Glomerular visceral epithelial cell (primary cell): Measurements from ENCODE around the gene RNF213.
"Not testable (repeated sequence)": the region's sequence is repeated elsewhere in the genome, so short reads cannot be mapped to it uniquely, and the experiment has no call there.

ENCODE experiments used
- DNase-seq: peaks from one replicate; pipeline ENCODE4 v3.0.0-alpha.2; 2016; ENCODE audit errors: extremely low spot score

The RNF213 gene

DNA sequence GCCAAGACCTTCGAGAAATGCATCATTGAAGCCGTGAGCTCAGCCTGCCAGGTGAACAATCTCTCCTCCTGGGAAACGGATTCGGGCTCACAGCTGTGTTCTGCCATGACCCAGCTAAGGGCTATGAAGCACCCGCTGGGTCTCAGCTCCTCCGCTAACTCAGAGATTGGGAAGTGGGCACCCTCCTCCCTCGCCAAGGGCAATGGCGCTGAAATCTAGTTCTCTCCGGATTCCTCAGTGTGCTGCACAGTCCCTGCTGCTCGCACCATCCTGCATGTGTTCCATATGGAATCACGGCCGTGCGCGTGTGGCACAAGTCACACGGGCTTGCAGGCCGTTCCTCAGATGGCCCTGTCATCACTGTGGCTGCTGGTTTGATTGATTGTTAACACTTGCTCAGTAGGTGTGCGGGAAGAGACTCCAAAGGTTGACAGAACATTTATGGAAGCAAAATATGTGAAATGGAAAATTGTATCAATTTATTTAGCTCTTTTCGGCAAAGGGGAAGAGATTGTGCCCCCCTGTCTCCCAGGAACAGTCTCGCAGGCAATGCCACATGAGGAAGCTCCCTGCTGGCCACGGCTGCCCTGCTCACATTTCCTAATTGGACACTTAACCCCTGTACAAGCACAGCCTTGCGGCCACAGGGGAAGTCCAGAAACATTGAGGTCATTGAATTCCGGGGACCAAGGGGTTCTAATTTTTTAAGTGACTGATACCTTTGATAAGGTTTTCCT, 58.8 kb downstream of the RNF213 start:
- DNase-seq, result no peak

DNA sequence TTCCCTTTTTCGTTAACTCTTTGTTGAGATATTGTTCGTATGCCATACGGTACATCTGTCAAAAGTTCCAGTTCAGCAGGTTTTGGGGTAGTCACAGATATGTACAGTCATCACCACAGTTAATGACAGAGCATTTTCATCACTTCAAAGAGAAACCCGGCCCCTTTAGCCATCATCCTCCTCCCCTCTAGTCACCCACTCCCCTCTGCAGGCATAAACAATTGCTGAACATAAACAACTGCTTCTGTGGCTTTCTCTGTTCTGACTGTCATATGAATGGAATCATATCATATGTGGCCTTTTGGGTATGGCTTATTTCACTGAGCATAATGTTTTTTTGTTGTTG, 59.3 kb downstream of the RNF213 start:
- no peak for DNase-seq

DNA sequence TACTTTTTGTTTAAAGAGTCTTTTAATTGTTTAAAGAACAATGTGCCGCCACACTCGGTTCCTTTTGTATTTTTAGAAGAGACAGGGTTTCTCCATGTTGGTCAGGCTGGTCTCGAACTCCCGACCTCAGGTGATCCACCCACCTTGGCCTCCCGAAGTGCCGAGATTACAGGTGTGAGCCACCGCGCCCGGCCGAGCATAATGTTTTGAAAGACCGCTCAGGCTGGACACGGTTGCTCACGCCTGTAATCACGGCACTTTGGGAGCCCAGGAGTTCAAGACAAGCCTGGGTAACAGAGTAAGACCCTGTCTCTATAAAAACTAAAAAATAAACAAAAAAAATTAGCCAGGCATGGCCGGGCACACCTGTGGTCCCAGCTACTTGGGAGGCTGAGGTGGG, 59.8 kb downstream of the RNF213 start:
- DNase-seq, result no peak

DNA sequence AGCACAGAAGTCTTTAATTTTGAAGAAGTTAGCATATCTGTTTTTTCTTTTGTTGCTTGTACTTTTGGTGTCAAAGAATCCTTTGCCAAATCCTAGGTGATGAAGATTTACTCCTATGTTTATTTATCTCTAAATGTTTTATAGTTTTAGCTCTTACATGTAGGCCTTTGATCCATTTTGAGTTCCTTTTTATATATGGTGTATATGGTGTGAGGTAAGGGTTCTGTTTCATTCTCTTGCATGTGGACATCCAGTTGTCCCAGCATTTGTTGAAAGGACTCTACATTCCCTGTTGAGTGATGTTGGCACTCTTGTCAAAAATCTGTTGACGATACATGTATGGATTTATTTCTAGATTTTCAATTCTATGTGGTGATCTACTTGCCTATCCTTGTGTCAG, 62.2 kb downstream of the RNF213 start:
- no peak for DNase-seq

DNA sequence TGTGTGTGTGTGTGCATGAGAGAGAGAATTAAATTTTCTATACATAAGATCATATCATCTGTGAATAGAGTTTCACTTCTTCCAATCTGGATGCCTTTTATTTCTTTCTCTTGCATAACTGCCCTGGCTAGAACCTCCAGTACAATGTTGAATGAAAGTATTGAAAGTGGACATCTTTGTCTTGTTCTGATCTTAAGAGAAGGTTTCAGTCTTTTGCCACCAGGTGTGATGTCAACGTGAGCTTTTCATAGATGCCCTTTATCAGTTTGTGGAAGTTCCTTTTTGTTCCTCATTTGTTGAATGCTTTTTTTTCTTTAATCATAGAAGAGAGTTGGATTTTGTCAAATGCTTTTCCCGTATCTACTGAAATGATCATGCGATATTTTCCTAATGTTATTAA, 63.3 kb downstream of the RNF213 start:
- no peak for DNase-seq

DNA sequence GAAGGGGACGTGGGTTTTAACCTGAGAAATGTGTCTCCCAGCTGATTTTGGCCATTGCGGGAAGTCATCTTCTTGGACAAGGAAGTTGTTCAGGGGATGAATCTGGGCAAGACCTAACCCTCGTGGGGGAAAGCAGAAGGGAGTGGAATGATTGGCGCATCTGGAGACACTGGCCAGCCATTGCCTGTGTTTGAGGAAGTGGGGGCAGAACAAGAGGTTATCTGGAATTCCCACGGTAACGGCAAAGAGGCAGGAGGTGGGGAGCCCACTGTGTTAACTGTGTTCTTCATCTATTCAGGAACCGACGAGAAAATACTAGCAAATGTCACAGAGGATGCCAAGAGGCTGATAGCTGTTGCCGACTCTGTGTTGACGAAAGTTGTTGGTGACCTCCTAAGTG, 66.9 kb downstream of the RNF213 start:
- DNase-seq, result no peak

DNA sequence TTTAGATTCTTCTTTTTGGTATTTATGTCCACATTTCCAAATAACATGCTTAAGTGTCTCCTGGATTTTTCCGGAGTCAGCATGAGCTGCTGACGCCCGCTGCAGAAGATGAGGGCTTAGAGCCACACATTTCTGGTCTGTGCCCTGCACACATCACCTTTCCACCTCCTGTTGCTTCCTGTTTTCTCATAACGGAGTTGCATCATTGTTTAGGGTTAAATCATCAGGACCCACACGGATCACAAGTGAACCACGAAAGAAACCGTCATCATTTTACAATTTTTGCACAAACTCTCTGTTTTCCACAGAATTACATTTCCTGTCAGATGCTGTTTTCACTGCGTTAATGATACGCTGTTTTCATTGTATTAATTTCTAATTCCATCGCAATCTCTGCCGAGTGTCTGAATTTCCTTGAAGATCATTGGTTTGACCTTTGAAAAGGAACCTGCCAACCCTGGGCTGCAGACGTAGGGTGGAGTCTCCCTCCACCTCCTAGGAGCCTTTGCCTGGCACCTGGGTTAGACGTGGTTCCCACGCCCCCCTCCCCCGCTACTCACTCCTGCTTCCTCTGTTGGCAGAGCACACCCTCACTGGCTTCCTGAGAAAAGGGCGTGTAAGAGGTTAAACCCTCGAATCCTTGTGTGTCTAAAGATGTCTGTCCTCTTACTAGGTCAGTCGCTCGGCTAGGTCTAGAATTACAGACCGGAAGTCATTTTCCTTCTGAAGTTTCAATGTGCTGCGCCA, 68.2 kb downstream of the RNF213 start:
- no peak for DNase-seq

DNA sequence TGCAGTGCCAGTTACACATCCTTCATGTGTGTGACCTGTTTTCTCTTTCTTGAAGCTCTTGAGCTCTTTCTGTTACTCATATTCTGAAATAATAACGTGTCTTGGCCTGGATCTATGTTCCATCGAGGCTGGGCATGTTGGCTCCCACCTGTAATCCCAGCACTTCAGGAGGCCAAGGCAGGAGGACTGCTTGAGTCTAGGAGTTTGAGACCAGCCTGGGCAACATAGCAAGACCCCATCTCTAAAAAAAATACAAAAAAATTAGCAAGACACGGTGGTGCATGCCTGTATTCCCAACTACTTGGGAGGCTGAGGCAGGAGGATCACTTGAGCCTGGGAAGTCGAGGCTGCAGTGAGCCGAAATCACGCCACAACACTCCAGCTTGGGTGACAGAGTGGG, 68.8 kb downstream of the RNF213 start:
- DNase-seq, result not testable (repeated sequence)

DNA sequence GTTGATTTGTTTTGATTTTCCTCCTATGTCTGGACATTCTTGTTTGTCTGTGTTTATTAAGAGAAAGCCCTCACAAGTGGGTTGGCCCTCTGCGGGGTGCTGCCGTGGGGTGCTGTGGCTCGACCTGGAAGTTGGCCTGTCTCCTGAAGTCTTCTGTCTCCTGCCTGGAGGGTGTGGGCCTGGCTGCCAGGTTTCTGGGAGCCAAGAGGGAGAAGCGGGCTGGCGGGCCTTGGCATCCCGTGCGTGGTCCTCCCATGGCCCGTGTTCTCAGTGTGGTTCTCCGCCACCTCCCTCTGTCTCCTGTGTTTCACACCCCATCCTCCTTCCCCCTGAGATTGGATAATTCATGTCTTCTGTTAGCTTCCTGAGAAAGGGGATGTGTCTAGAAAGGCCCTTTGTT, 69.6 kb downstream of the RNF213 start:
- no peak for DNase-seq

DNA sequence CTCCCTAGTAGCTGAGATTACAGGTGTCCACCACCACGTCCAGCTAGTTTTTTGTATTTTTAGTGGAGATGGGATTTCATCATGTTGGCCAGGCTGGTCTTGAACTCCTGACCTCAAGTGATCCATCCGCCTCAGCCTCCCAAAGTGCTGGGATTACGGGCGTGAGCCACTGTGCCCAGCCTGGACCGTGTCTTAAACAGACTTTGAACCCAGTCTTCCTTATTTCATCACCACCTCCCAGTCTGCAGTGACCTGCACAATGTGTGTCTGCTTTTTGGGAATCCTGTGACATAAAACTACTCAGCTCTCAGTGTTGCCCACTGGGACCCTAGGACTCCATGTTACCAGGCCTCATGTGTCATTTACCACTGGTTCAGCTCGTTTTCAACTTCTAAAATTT, 70.3 kb downstream of the RNF213 start:
- DNase-seq, result not testable (repeated sequence)

DNA sequence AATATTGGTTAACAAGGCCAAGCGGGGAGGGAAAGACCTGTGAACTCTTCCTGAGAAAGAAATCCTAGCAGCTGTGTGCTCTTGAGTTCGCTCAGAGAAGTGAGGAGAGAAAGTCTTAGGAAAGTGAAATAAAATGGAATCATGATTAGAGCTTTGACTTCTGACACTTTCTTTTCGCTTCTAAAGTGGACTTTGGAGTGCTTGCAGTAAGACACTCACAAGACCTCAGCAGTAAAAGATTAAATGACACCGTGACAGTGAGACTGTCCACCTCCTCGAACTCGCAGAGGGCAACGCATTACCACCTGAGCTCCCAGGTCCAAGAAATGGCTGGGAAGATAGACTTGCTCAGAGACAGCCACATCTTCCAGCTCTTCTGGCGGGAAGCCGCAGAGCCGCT, 71.2 kb downstream of the RNF213 start:
- DNase-seq, result no peak

DNA sequence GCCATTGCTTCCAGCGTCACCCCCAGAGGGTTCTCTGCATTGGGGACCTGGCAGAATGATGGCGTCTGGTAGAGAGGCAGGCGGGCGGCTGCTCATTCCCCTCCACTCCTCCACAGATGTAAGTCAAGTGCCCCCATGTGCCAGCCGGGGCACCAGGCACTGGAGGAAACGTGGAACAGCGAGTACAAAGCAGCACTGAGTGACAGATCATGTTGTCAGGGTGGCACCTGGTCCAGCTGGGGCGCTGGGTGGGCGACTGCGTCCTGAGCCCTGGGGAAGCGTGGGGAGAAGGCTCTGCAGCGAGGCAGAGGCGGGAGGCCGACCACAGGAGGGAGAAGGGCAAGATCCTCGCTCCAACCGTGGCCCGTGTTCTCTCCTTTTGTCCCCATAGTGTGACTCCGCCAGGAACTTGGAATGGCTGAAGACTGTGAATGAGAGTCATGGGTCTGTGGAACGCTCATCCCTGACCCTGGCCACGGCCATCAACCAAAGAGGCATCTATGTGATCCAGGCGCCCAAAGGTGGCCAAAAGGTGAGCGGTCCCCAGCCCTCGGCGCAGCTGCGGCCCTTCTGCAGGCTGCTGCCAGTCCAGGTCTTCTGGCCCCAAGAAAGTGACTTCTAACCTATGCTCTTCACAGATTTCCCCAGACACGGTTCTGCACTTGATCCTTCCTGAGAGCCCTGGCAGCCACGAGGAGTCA, 76.7 kb downstream of the RNF213 start:
- no peak for DNase-seq

DNA sequence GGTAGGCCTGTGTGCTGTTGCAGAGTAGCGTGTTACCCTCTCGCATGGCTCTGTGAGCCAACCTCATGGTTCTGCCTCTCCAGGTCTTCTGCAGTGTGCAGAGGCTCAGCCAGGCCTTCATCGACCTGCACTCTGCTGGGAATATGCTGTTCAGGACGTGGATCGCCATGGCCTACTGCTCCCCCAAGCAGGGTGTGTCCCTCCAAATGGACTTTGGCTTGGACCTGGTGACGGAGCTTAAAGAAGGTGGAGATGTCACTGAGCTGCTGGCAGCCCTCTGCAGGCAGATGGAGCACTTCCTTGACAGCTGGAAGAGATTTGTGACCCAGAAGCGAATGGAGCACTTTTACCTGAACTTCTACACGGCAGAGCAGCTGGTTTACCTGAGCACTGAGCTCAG, 78.5 kb downstream of the RNF213 start:
- DNase-seq, result no peak

DNA sequence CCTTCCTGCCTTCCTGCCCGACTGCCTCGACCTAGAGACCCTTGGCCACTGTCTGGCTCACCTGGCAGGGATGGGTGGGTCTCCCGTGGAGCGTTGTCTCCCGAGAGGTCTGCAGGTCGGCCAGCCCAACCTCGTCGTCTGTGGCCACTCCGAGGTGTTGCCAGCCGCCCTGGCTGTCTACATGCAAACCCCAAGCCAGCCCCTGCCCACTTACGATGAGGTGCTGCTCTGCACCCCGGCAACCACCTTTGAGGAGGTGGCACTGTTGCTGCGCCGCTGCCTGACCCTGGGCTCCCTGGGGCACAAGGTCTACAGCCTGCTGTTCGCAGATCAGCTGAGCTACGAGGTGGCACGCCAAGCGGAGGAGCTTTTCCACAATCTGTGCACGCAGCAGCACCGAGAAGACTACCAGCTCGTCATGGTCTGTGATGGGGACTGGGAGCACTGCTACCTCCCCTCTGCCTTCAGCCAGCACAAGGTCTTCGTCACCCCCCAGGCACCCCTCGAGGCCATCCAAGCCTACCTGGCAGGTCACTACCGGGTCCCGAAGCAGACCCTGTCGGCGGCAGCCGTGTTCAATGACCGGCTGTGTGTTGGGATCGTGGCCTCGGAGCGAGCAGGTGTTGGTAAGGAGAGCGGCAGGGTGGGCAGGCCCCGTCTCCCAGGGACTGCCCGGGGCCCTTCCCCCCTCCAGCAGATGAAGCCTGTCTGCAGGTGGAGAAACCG, 79.2 kb downstream of the RNF213 start:
- no peak for DNase-seq

DNA sequence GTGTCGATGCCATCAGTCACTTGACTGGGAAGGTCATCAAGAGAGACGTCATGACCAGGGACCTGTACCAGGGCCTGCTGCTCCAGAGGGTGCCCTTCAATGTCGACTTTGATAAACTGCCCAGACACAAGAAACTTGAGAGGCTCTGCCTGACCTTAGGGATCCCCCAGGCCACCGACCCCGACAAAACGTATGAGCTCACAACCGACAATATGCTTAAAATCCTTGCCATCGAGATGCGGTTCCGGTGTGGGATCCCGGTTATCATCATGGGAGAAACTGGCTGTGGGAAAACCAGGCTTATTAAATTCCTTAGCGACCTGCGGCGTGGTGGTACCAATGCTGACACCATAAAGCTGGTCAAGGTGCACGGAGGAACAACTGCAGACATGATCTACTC, 84.7 kb downstream of the RNF213 start:
- DNase-seq, result no peak

DNA sequence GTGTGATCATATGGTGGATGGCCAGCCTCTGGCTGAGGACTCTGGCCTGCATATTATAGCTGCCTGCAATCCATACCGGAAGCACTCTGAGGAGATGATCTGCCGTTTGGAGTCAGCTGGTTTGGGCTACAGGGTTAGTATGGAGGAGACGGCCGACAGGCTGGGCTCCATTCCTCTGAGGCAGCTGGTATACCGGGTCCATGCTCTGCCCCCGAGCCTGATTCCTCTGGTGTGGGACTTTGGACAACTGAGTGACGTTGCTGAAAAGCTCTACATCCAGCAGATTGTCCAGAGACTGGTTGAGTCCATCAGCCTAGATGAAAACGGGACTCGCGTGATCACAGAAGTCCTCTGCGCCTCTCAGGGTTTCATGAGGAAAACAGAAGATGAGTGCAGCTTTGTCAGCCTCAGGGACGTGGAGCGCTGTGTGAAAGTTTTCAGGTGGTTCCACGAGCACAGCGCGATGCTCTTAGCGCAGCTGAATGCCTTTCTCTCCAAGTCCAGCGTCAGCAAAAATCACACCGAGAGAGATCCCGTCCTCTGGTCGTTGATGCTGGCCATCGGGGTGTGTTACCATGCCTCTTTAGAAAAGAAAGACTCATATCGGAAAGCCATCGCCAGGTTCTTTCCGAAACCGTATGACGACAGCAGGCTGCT, 85.3 kb downstream of the RNF213 start:
- DNase-seq, result no peak

DNA sequence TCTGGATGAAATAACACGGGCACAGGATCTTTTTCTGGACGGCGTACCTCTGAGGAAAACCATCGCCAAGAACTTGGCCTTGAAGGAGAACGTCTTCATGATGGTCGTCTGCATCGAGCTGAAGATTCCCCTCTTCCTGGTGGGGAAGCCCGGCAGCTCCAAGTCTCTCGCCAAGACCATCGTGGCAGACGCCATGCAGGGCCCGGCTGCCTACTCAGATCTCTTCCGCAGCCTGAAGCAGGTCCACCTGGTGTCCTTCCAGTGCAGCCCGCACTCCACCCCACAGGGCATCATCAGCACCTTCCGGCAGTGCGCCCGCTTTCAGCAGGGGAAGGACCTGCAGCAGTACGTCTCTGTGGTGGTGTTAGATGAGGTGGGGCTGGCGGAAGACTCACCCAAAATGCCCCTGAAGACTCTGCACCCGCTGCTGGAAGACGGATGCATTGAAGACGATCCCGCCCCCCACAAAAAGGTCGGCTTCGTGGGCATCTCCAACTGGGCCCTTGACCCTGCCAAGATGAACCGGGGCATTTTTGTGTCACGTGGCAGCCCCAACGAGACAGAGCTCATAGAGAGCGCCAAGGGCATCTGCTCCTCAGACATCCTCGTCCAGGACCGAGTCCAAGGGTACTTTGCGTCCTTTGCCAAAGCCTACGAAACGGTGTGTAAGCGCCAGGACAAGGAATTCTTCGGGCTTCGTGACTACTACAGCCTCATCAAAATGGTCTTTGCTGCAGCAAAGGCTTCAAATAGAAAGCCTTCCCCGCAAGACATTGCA, 86.0 kb downstream of the RNF213 start:
- no peak for DNase-seq

DNA sequence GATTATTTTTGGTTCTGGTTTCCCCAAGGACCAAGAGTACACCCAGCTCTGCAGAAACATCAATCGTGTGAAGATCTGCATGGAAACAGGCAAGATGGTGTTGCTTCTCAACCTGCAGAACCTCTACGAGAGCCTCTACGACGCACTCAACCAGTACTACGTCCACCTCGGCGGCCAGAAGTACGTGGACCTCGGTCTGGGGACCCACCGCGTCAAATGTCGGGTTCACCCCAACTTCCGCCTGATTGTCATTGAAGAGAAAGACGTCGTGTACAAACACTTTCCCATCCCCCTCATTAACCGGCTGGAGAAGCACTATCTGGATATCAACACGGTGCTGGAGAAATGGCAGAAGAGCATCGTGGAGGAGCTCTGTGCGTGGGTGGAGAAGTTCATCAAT, 86.9 kb downstream of the RNF213 start:
- no peak for DNase-seq

DNA sequence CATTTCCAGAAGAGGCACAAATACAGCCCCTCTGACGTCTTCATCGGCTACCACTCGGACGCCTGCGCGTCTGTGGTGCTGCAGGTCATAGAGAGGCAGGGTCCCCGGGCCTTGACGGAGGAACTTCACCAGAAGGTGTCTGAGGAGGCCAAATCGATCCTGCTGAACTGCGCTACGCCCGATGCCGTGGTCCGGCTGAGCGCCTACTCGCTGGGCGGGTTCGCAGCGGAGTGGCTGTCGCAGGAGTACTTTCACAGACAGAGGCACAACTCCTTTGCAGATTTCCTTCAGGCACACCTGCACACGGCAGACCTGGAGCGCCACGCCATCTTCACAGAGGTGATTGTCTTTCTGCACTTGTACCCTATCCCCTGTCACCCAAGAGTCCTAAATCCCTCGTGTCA, 87.3 kb downstream of the RNF213 start:
- DNase-seq, result no peak

DNA sequence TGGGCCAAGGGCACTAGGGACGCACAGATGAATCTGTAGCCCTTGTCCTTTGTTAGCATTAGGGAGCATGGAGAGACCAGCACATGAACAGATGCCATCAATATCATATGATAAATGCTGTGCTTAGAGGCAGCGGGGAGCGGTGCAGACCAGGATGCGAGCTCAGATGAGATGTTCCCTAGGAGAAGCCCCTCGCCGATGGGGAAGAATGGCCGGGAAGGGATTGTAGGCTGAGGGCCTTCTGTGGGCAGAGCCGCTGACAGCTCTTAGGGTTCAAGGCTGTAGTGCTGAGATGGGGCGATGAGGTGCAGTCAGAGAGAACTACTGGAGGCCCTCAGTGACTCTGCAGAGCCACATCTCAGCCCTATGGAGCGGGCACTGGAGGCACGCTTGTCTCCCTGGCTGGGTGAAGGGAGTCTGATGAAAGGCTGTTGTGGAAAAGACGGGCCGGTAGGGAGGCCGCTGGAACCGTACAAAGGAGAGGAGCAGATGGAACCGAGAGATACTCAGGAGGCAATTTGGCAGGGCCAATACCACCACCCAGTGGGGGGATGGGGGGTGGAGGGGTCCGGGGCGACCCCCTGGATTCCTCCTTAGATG, 88.0 kb downstream of the RNF213 start:
- DNase-seq, result no peak
